Fibroblast of pulmonary artery (primary cell): ENCODE results near the gene SPTA1.

Source experiments
- DNase-seq: peaks from one replicate; pipeline ENCODE4 v3.0.0-alpha.2; 2010; ENCODE audit warnings: low read depth
- H3K4me3 ChIP-seq: replicated peaks from 2 replicates; pipeline ENCODE4 v1.5.1; 2011; ENCODE audit warnings: low read depth, mild to moderate bottlenecking, control low read depth, low read length, moderate library complexity
- TF ChIP-seq, protein P1 (sequence below): IDR thresholded peaks from 2 replicates; pipeline ENCODE4 v1.5.1; 2011; ENCODE audit warnings: mild to moderate bottlenecking, control low read depth, low read length, inconsistent platforms; ENCODE audit errors: missing control alignments

The SPTA1 gene

DNA sequence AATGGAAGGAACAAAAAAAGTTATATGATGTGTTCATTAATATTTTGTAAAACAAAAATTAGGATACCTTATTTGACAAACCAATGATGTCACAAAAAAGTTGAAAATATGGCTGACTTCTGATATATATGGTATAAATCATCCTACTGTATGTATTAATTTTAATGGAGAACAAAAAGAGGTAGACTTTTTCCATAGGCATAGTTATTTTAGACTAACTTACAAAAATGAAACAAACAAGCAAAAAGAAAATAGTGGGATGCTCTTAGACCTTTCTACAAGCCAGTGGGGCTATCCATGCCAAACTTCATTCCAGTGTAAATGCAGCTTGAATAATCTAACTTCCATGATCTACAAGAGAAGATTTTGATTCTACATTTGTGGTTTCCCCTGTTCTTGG lies 522 bp upstream of the SPTA1 start:
- DNase-seq, result no peak
- no peak overlapping the region for H3K4me3 ChIP-seq
- TF ChIP-seq, protein P1, sequence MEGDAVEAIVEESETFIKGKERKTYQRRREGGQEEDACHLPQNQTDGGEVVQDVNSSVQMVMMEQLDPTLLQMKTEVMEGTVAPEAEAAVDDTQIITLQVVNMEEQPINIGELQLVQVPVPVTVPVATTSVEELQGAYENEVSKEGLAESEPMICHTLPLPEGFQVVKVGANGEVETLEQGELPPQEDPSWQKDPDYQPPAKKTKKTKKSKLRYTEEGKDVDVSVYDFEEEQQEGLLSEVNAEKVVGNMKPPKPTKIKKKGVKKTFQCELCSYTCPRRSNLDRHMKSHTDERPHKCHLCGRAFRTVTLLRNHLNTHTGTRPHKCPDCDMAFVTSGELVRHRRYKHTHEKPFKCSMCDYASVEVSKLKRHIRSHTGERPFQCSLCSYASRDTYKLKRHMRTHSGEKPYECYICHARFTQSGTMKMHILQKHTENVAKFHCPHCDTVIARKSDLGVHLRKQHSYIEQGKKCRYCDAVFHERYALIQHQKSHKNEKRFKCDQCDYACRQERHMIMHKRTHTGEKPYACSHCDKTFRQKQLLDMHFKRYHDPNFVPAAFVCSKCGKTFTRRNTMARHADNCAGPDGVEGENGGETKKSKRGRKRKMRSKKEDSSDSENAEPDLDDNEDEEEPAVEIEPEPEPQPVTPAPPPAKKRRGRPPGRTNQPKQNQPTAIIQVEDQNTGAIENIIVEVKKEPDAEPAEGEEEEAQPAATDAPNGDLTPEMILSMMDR, result no peak

DNA sequence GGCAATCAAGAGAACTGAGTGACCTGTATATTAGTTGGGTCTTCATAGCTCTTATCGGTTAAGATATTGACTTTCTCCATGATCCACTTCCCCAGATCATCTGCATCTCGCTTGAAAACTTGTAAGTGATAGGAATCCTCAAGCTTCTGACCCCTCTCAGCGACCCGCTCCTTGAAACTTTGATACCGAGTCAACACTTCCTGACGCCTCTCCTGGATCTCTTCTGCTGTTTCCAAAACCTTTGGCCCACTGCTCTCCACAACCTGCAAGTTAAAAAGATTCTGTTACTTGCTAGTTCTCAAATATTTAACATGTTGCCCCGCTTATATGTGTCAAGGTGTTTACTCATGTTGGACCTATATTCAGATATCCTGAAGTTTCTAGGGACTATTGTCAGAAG lies 1.4 kb downstream of the SPTA1 start:
- TF ChIP-seq, protein P1, result no peak
- DNase-seq, result no peak
- H3K4me3 ChIP-seq, result no peak overlapping the region

DNA sequence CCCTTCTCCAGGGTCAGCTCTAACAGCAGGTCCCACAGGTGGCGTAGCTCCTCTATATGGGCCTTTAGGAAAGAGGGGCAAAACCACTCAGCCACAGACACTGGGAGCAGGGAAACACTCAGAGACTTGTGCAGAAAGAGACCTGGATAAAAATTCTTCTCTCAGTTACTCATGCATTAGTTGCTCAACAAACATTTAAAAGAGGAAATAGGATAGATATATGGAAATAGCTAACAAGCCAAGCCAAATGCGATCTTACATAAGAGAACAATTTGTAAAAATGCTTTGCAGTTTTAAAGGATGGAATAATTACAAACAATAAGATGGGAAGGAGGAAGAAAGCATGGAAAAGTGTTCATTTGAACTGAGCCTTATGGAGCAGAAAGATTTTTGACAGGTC lies 4.9 kb downstream of the SPTA1 start:
- H3K4me3 ChIP-seq, result no peak overlapping the region
- peak; percentile 24 for DNase-seq
- TF ChIP-seq, protein P1, result no peak

DNA sequence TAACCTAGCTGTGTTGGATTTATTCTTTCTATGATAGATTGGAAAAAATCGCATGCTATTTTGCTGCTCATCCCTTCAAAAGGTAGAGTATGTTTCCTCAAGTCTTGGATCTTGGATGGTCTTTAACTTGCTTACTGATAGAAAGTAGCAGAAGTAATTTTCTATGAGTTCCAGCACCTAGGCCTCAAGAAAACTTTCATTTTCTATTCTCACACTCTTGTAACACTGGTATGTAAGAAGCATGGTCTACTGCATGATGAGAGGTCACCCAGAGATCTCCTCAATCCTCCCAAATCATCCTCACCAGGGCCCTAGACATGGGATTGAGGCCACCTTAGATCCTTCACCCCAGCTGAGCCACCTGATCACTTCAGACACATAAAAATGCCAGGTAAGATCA lies 7.2 kb downstream of the SPTA1 start:
- H3K4me3 ChIP-seq, result no peak overlapping the region
- no peak for DNase-seq
- TF ChIP-seq, protein P1, result no peak

DNA sequence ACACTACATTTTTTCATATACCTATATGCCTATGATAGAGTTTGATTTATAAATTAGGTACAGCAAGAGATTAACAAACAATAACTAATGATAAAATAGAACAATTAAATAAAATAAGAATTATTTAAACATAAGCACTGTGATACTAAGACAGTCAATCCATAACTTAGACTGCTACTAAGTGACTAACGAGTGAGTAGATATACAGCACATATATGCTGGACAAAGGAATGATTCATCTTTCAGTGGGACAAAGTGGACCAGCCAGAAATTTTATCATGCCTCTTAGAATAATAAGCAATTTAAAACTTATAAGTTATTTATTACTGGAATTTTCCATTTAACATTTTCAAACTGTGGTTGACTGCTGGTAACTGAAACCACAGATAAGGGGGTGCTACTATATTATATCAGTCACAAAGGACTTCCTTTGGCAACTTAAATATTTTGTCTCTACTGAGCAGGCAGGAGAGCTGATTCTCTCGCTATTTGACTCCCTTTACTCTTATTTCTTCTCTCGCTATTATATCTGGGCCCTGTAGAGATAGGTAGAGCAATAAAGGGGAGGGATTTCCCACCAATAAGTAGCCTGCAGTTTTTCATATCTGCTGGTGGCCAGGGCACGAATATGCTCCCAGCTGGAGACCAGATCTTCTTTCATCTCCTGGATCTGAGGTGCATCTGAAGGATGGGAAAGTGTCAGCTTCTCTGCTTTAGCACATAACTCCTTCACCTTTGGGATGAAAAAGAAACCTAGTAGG lies 10.8 kb downstream of the SPTA1 start:
- DNase-seq, result peak; percentile 1
- TF ChIP-seq, protein P1, result no peak
- H3K4me3 ChIP-seq, result no peak overlapping the region

DNA sequence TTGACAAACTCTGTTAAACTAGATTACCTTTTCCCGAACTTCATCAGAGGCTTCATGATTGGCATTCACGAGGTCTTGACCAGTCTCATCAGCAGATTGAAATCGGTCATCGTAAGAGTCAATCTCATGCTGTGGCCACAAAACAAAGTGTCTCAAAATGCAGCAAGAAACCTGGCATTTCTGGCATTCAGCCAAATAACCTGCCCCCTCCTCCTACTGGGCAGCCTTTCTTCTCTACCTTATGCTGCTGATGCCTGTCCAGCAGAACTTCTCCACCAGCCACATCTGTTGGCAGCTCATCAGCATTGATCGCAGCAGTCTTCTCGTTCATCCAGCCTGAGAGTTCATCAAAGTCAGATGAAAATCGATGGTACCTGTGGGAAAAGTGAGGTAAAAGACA lies 12.2 kb downstream of the SPTA1 start:
- no peak for DNase-seq
- H3K4me3 ChIP-seq, result no peak overlapping the region
- TF ChIP-seq, protein P1, result no peak

DNA sequence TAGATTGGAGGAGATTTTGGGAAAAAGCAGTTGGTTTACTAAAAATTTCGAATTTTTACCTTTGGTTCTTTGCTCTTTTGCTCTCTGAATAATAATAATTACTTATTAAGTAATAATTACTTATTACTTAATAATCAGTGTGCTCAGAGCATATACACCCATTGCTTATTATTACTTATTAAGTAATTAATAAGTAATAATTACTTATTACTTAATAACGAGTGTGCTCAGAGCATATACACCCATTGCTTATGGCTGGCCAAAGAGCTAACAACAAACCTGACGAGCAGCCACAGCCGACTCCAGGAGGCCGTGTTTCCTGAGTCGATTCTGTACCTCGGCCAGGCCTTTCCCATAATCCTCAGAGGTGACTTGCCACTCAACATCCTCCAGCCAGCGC lies 20.5 kb downstream of the SPTA1 start:
- DNase-seq, result no peak
- TF ChIP-seq, protein P1, result no peak
- no peak overlapping the region for H3K4me3 ChIP-seq
